GM21737 (cell line): ENCODE measurements around the gene DNAJC7.

ENCODE experiments used
- ATAC-seq: cut with Tn5 transposase; IDR thresholded peaks from one replicate; pipeline ENCODE4 v1.9.1; 2021; ENCODE audit warnings: mild to moderate bottlenecking, moderate library complexity; ENCODE audit not compliant: unreplicated experiment

DNAJC7 gene

GRCh38 chr17:41976142-41976768 is 41.0 kb downstream of the DNAJC7 start:
- ATAC-seq: no peak

- no peak for ATAC-seq
Observed at GRCh38 chr17:41975099-41976083, 41.8 kb downstream of the DNAJC7 start.

- ATAC-seq: no peak
Observed at GRCh38 chr17:41974658-41975057, 42.6 kb downstream of the DNAJC7 start.

GRCh38 chr17:41974031-41974430 is 43.2 kb downstream of the DNAJC7 start:
- no peak for ATAC-seq

GRCh38 chr17:41973408-41973811 is 43.8 kb downstream of the DNAJC7 start:
- no peak for ATAC-seq

- ATAC-seq: no peak
Observed at GRCh38 chr17:41972571-41973407, 44.5 kb downstream of the DNAJC7 start.

GRCh38 chr17:41971721-41972523 is 45.3 kb downstream of the DNAJC7 start:
- ATAC-seq: no peak

- ATAC-seq: no peak
Observed at GRCh38 chr17:41970901-41971331, 46.3 kb downstream of the DNAJC7 start.

- no peak for ATAC-seq
Observed at GRCh38 chr17:41968676-41969075, 48.6 kb downstream of the DNAJC7 start.

- no peak for ATAC-seq
Observed at GRCh38 chr17:41967921-41968578, 49.2 kb downstream of the DNAJC7 start.

GRCh38 chr17:41967141-41967920 is 49.9 kb downstream of the DNAJC7 start:
- no peak for ATAC-seq

GRCh38 chr17:41966463-41967140 is 50.6 kb downstream of the DNAJC7 start, which contains the start of gene CNP:
Gene CNP (plus strand): TSS chr17:41966795. CDS start chr17:41966885, 90 bp downstream.
- peak; percentile 51 for ATAC-seq

- no peak for ATAC-seq
Observed at GRCh38 chr17:41965694-41966462, 51.4 kb downstream of the DNAJC7 start.

GRCh38 chr17:41962768-41963434 is 54.3 kb downstream of the DNAJC7 start:
- no peak for ATAC-seq

GRCh38 chr17:41962111-41962510 is 55.1 kb downstream of the DNAJC7 start:
- ATAC-seq: no peak

GRCh38 chr17:41959336-41960095 is 57.7 kb downstream of the DNAJC7 start:
- ATAC-seq: no peak
